GM23248 (cell line): ENCODE results near the gene CARD16.

Experiments
- EZH2 ChIP-seq: fragments of 200-600 bp; sonication (generic); IDR thresholded peaks from 2 replicates; pipeline ENCODE4 v1.6.1; 2018; ENCODE audit warnings: antibody characterized with exemption, mild to moderate bottlenecking; ENCODE audit not compliant: insufficient read depth, poor library complexity, severe bottlenecking
- EZH2phosphoT487 ChIP-seq: fragments of 200-600 bp; sonication (generic); IDR thresholded peaks from 2 replicates; pipeline ENCODE4 v1.6.1; 2018; ENCODE audit warnings: antibody characterized with exemption, moderate library complexity, mild to moderate bottlenecking, low read depth; ENCODE audit not compliant: insufficient read depth

- TF ChIP-seq EZH2 (no peak), EZH2phosphoT487 (no peak)
Observed at GRCh38 chr11:105004021-105004420, 41.1 kb downstream of the CARD16 start.
